Measurements from ENCODE around the gene FXYD2. TPM values are rescaled to one million over a fixed set of nuclear protein-coding genes. Genes with fewer than 3 reads are reported as not detected.
A peak's percentile ranks its signal among the peaks of the same experiment; 100 is the strongest.

FXYD2 gene
- total RNA-seq, 2 experiments from 2014 or later, result 1.7 to 2.1 TPM

DNA sequence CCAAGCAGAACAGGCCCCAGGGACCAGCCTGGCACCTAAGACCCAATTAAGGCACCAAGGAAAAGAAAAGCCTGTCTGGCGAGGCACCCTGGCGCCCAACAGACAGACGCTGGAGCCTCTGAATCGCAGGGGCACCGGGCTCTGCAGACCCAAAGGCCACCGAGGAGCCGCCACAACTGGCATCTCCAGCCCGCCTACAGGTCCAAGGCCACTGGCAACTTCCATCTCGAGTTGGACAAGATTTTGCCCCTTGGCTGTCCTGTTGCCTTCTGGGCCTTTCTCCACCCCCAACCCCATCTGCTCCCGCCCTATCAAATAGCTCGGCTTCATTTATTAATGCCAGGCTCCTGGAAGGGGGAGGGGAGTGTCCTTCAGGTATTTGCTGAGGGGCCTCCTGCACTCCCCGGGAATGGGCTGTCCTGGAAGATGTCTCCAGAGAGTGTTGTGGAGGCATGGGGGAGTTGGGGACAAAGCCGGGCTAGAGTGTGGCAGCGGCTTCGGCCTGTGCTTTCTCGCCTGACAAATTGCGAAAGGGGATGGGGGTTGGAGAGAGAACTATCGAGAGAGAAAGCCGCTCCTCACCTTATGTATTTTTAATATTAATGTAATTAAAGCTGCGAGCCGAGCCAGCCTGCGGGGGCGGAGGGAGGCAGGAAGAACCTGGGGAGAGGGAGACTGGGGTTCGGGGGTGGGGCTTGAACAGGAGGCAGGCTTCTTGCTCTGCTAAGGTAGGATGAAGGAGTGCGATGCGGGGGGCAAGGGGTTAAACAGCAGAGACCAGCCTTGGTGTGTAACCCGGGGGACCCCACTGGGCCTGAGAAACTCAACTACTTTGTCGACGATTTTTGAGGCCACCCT, 29.5 kb downstream of the FXYD2 start:
- Histone ChIP-seq H3K27ac (ENCODE audit: low read depth in 1 of 2, low read length in 2 of 2) (no peak overlapping the region), H3K36me3 (ENCODE audit: insufficient read depth, low read length) (no peaks in the 10 kb centered on the region), H3K9me3 (ENCODE audit: control insufficient read depth in 1 of 2, insufficient read depth in 1 of 2, low read length in 2 of 2) (peaks cover 0 to 15% of the 10 kb centered on the region in 2 experiments), H3K4me3 (ENCODE audit: low read length) (no peak overlapping the region), H3K4me1 (ENCODE audit: insufficient read depth, low read length) (peaks cover 23% of the 10 kb centered on the region), H3K27me3 (ENCODE audit: control insufficient read depth in 1 of 2, insufficient read depth in 2 of 2, low read length in 2 of 2) (peaks cover 59 to 66% of the 10 kb centered on the region in 2 experiments)
- Mint-ChIP-seq H3K4me3 (peak overlapping the region; percentile 62), H3K36me3 (ENCODE audit: low read depth) (no peaks in the 10 kb centered on the region), H3K27ac (no peak overlapping the region), H3K4me1 (ENCODE audit: low read depth) (peaks cover 17% of the 10 kb centered on the region), H3K27me3 (peaks cover 79% of the 10 kb centered on the region), H3K9me3 (no peaks in the 10 kb centered on the region)
- DNase-seq, result no peak
- no peak for ATAC-seq (ENCODE audit: poor library complexity)
- POLR2A ChIA-PET, result no interaction called here
- intact Hi-C loops (cut with DNase I, micrococcal nuclease), result no loop called here
- CTCF ChIA-PET, result no interaction called here
- TF ChIP-seq, protein P1, sequence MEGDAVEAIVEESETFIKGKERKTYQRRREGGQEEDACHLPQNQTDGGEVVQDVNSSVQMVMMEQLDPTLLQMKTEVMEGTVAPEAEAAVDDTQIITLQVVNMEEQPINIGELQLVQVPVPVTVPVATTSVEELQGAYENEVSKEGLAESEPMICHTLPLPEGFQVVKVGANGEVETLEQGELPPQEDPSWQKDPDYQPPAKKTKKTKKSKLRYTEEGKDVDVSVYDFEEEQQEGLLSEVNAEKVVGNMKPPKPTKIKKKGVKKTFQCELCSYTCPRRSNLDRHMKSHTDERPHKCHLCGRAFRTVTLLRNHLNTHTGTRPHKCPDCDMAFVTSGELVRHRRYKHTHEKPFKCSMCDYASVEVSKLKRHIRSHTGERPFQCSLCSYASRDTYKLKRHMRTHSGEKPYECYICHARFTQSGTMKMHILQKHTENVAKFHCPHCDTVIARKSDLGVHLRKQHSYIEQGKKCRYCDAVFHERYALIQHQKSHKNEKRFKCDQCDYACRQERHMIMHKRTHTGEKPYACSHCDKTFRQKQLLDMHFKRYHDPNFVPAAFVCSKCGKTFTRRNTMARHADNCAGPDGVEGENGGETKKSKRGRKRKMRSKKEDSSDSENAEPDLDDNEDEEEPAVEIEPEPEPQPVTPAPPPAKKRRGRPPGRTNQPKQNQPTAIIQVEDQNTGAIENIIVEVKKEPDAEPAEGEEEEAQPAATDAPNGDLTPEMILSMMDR (IDR thresholded peaks at IDR 0.05), result no peak

DNA sequence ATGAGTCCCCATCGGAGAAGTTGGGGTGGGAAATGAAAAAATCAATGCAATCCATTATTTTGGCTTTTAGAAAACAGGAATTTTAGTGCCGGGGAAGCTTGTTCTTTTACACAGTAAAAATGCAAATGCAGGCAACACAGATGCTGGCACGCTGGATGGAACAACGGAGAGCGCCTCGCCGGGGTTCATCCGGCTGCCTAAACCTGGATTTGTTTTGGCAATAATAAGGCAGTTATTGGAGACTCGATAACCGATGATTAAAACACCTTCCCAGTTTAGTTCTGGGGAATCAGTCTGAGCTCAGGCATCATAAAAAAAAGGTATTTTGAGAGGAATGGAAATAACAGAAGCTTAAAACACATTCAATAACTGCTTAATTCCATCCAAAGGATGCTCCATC, 30.4 kb downstream of the FXYD2 start:
- Mint-ChIP-seq H3K36me3 (ENCODE audit: low read depth) (no peaks in the 10 kb centered on the region), H3K27me3 (peaks cover 75% of the 10 kb centered on the region), H3K4me1 (ENCODE audit: low read depth) (peaks cover 17% of the 10 kb centered on the region), H3K4me3 (no peak overlapping the region), H3K27ac (no peak overlapping the region), H3K9me3 (no peaks in the 10 kb centered on the region)
- TF ChIP-seq, protein P1 (IDR thresholded peaks at IDR 0.05), result no peak
- ATAC-seq (ENCODE audit: poor library complexity) (no peak), DNase-seq (no peak)
- CTCF ChIA-PET, result interaction anchor here (1.6 kb wide), 1 partner anchor 23 kb away, joined by 4 read pairs; no protein-coding TSS in a partner anchor
- peaks cover 59 to 66% of the 10 kb centered on the region in 2 experiments for H3K27me3 ChIP-seq (ENCODE audit: control insufficient read depth in 1 of 2, insufficient read depth in 2 of 2, low read length in 2 of 2)
- POLR2A ChIA-PET, result no interaction called here
- no peaks in the 10 kb centered on the region for H3K36me3 ChIP-seq (ENCODE audit: insufficient read depth, low read length)
- intact Hi-C loops (cut with DNase I, micrococcal nuclease), result no loop called here
- no peak overlapping the region for H3K27ac ChIP-seq (ENCODE audit: low read depth in 1 of 2, low read length in 2 of 2)
- H3K4me1 ChIP-seq (ENCODE audit: insufficient read depth, low read length), result peaks cover 23% of the 10 kb centered on the region
- no peak overlapping the region for H3K4me3 ChIP-seq (ENCODE audit: low read length)
- peaks cover 0 to 15% of the 10 kb centered on the region in 2 experiments for H3K9me3 ChIP-seq (ENCODE audit: control insufficient read depth in 1 of 2, insufficient read depth in 1 of 2, low read length in 2 of 2)

DNA sequence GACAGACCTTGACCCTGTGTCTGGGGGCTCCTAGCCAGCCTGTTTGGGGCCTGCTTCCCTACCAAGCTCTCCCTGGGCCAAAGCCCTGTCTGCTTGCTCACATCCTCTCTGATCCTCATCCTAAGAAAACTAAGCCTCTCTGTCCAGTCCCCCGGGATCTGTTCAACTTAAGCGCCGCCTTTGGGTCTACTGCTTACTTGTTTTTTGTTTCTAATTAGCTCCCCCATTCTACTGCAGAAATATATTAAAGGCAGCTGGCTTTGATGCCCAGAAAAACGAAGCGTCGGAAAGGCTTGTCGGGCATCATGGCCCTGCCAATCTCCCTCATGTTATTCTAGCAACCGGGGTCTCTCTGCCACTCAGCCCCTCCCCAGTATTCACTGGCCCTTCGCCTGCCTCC, 31.0 kb downstream of the FXYD2 start:
- H3K27me3 ChIP-seq (ENCODE audit: control insufficient read depth in 1 of 2, insufficient read depth in 2 of 2, low read length in 2 of 2), result peaks cover 60 to 62% of the 10 kb centered on the region in 2 experiments

More for the DNA sequence above, 31.0 kb downstream of the FXYD2 start:
- no peak overlapping the region for H3K27ac Mint-ChIP-seq
- POLR2A ChIA-PET, result no interaction called here
- H3K4me3 Mint-ChIP-seq, result no peak overlapping the region
- H3K9me3 ChIP-seq (ENCODE audit: control insufficient read depth in 1 of 2, insufficient read depth in 1 of 2, low read length in 2 of 2), result peaks cover 0 to 15% of the 10 kb centered on the region in 2 experiments
- no peak overlapping the region for H3K27ac ChIP-seq (ENCODE audit: low read depth in 1 of 2, low read length in 2 of 2)
- peaks cover 17% of the 10 kb centered on the region for H3K4me1 Mint-ChIP-seq (ENCODE audit: low read depth)
- H3K27me3 Mint-ChIP-seq, result peaks cover 70% of the 10 kb centered on the region
- intact Hi-C loops (cut with DNase I, micrococcal nuclease), result no loop called here
- no peaks in the 10 kb centered on the region for H3K36me3 ChIP-seq (ENCODE audit: insufficient read depth, low read length)
- DNase-seq (no peak), ATAC-seq (ENCODE audit: poor library complexity) (no peak)
- no peaks in the 10 kb centered on the region for H3K36me3 Mint-ChIP-seq (ENCODE audit: low read depth)
- no peaks in the 10 kb centered on the region for H3K9me3 Mint-ChIP-seq
- TF ChIP-seq, protein P1 (IDR thresholded peaks at IDR 0.05), result no peak
- CTCF ChIA-PET, result interaction anchor here (1.6 kb wide), 1 partner anchor 24 kb away, joined by 4 read pairs; no protein-coding TSS in a partner anchor
- H3K4me1 ChIP-seq (ENCODE audit: insufficient read depth, low read length), result peaks cover 23% of the 10 kb centered on the region
- no peak overlapping the region for H3K4me3 ChIP-seq (ENCODE audit: low read length)
